ENCODE measurements around the gene NPTX1. TPM values are rescaled to one million over a fixed set of nuclear protein-coding genes. Genes with fewer than 3 reads are reported as not detected.

NPTX1 gene
- total and polyA plus RNA-seq, 9 of the 15 experiments (the other 6 are each of a cell fraction or from before 2014, with no cell fraction given): 0.04 TPM; not detected in 8

- TF ChIP-seq THAP12 (CRISPR knock-in tag; IDR thresholded peaks at IDR 0.05): no peak
- peak; percentile 16; the same call in 1 of the 2 replicates for TF ChIP-seq MBD2 (IDR thresholded peaks at IDR 0.05; ENCODE audit: borderline replicate concordance, low read depth)
- no peak for TF ChIP-seq ZNF280A (IDR thresholded peaks at IDR 0.05; ENCODE audit: low read depth, partially characterized antibody)
- TF ChIP-seq TAF15 (IDR thresholded peaks at IDR 0.05; ENCODE audit: low read depth, low read length): no peak
- no peak; the same call in 1 of the 2 replicates for TF ChIP-seq ZNF224 (CRISPR knock-in tag; IDR thresholded peaks at IDR 0.05)
- peak; percentile 72; the same call in 1 of the 2 replicates for TF ChIP-seq ZNF263 (CRISPR knock-in tag; IDR thresholded peaks at IDR 0.05; ENCODE audit: borderline replicate concordance)
- TF ChIP-seq ZNF431 (CRISPR knock-in tag; IDR thresholded peaks at IDR 0.05): 0 out of 2 replicates have a peak, but pooled peaks have one; percentile 75
- TF ChIP-seq ZNF408 (CRISPR knock-in tag; IDR thresholded peaks at IDR 0.05; ENCODE audit: low read depth): no peak
- TF ChIP-seq NR4A1 (CRISPR knock-in tag; IDR thresholded peaks at IDR 0.05): peak; percentile 80; the same call in 1 of the 2 replicates
- TF ChIP-seq NR4A1 (tag; IDR thresholded peaks at IDR 0.05): no peak
- TF ChIP-seq ZBTB34 (CRISPR knock-in tag; IDR thresholded peaks at IDR 0.05): no peak
- TF ChIP-seq FOXA3 (CRISPR knock-in tag; conservative IDR thresholded peaks at IDR 0.05 in 1 of 2, IDR thresholded peaks at IDR 0.05 in 1 of 2): peak in 1 of 2 experiments; percentile 60; a peak in 1 of 4 replicates
- TF ChIP-seq ZNF41 (CRISPR knock-in tag; conservative IDR thresholded peaks at IDR 0.05): no peak
- peak; percentile 71 for TF ChIP-seq HMGN3 (IDR thresholded peaks at IDR 0.05; ENCODE audit: borderline replicate concordance, extremely low read depth, insufficient read length, low read depth, low read length)
- TF ChIP-seq ELF1 (tag; IDR thresholded peaks at IDR 0.05): peak; percentile 83
- no peak for TF ChIP-seq NFXL1 (CRISPR knock-in tag; IDR thresholded peaks at IDR 0.05)
- TF ChIP-seq HDAC6 (IDR thresholded peaks at IDR 0.05; ENCODE audit: low read depth, low read length): no peak
- TF ChIP-seq FIP1L1 (IDR thresholded peaks at IDR 0.05; ENCODE audit: low read depth, low read length, poor library complexity, severe bottlenecking): peak; percentile 46
- peak in 1 of 2 experiments; percentile 78; a peak in 2 of 4 replicates for TF ChIP-seq HDAC1 (IDR thresholded peaks at IDR 0.05)
- TF ChIP-seq SMARCA5 (IDR thresholded peaks at IDR 0.05): peak; percentile 93
- TF ChIP-seq HBP1 (CRISPR knock-in tag; IDR thresholded peaks at IDR 0.05): no peak
Measured at GRCh38 chr17:80454557-80455335, 21.7 kb downstream of the NPTX1 start (continued).
